GM19395 (cell line): ENCODE results near the gene NPDC1.
"Not testable (repeated sequence)": the region's sequence is repeated elsewhere in the genome, so short reads cannot be mapped to it uniquely, and the experiment has no call there.

Experiments
- ATAC-seq: cut with Tn5 transposase; IDR thresholded peaks from one replicate; pipeline ENCODE4 v1.9.1; 2021; ENCODE audit warnings: mild to moderate bottlenecking, moderate library complexity; ENCODE audit not compliant: unreplicated experiment

The NPDC1 gene

GRCh38 chr9:137075275-137075775, 29.3 kb upstream of the NPDC1 start:
- no peak for ATAC-seq

- ATAC-seq = no peak
Observed at GRCh38 chr9:137074657-137075274, 28.8 kb upstream of the NPDC1 start.

- ATAC-seq = no peak
Observed at GRCh38 chr9:137073992-137074399, 28.0 kb upstream of the NPDC1 start.

- ATAC-seq = no peak
Observed at GRCh38 chr9:137071282-137071681, 25.3 kb upstream of the NPDC1 start.

GRCh38 chr9:137070906-137071275, 24.9 kb upstream of the NPDC1 start:
- no peak for ATAC-seq

GRCh38 chr9:137070201-137070905, 24.4 kb upstream of the NPDC1 start, which contains the start of gene SAPCD2:
Gene SAPCD2, minus strand, starts transcription at chr9:137070557. Its CDS starts 97 bp downstream, at chr9:137070460.
- peak; percentile 80 for ATAC-seq

GRCh38 chr9:137069508-137070091, 23.6 kb upstream of the NPDC1 start:
- ATAC-seq = no peak

GRCh38 chr9:137068539-137069507, 22.8 kb upstream of the NPDC1 start:
- no peak for ATAC-seq

- peak; percentile 50 for ATAC-seq
Observed at GRCh38 chr9:137067860-137068538, 22.0 kb upstream of the NPDC1 start.

GRCh38 chr9:137066096-137066861, 20.3 kb upstream of the NPDC1 start:
- ATAC-seq = no peak

- ATAC-seq = no peak
Observed at GRCh38 chr9:137065336-137065967, 19.5 kb upstream of the NPDC1 start.

- ATAC-seq = no peak
Observed at GRCh38 chr9:137064880-137065164, 18.8 kb upstream of the NPDC1 start.

GRCh38 chr9:137064027-137064879, 18.3 kb upstream of the NPDC1 start:
- ATAC-seq = no peak

- ATAC-seq = no peak
Observed at GRCh38 chr9:137063311-137064026, 17.5 kb upstream of the NPDC1 start.

GRCh38 chr9:137062798-137063197, 16.8 kb upstream of the NPDC1 start:
- not testable (repeated sequence) for ATAC-seq

GRCh38 chr9:137062384-137062783, 16.4 kb upstream of the NPDC1 start:
- no peak for ATAC-seq

GRCh38 chr9:137058521-137059234, 12.7 kb upstream of the NPDC1 start:
- ATAC-seq = no peak
